HG02885 (cell line): Measurements from ENCODE around the gene GPATCH2.
"Not testable (repeated sequence)": the region's sequence is repeated elsewhere in the genome, so short reads cannot be mapped to it uniquely, and the experiment has no call there.

Source experiments
- ATAC-seq: cut with Tn5 transposase; IDR thresholded peaks from one replicate; pipeline ENCODE4 v1.9.1; 2021; ENCODE audit warnings: mild to moderate bottlenecking; ENCODE audit not compliant: unreplicated experiment, poor library complexity

GPATCH2 gene

GRCh38 chr1:217528271-217528670 is 102.6 kb downstream of the GPATCH2 start:
- no peak for ATAC-seq

GRCh38 chr1:217527151-217527550 is 103.7 kb downstream of the GPATCH2 start:
- ATAC-seq: no peak

GRCh38 chr1:217526636-217527035 is 104.3 kb downstream of the GPATCH2 start:
- no peak for ATAC-seq

- ATAC-seq: no peak
These were observed 105.0 kb downstream of the GPATCH2 start for GRCh38 chr1:217525773-217526490.

GRCh38 chr1:217524787-217525520 is 105.9 kb downstream of the GPATCH2 start:
- ATAC-seq: no peak

- ATAC-seq: not testable (repeated sequence)
These were observed 107.0 kb downstream of the GPATCH2 start for GRCh38 chr1:217523921-217524320.

GRCh38 chr1:217522277-217522676 is 108.6 kb downstream of the GPATCH2 start:
- ATAC-seq: no peak

- no peak for ATAC-seq
These were observed 109.6 kb downstream of the GPATCH2 start for GRCh38 chr1:217521317-217521716.

- ATAC-seq: no peak
These were observed 124.0 kb downstream of the GPATCH2 start for GRCh38 chr1:217506878-217507277.

- ATAC-seq: no peak
These were observed 132.7 kb downstream of the GPATCH2 start for GRCh38 chr1:217498209-217498608.

- ATAC-seq: peak; percentile 95
These were observed 135.6 kb downstream of the GPATCH2 start for GRCh38 chr1:217495249-217495648.

- peak; percentile 76 for ATAC-seq
These were observed 136.1 kb downstream of the GPATCH2 start for GRCh38 chr1:217494767-217495166.

- no peak for ATAC-seq
These were observed 137.6 kb downstream of the GPATCH2 start for GRCh38 chr1:217493290-217493689.

- ATAC-seq: no peak
These were observed 146.0 kb downstream of the GPATCH2 start for GRCh38 chr1:217484871-217485270.

GRCh38 chr1:217482356-217483102 is 148.4 kb downstream of the GPATCH2 start:
- peak; percentile 99 for ATAC-seq

GRCh38 chr1:217478450-217478849 is 152.4 kb downstream of the GPATCH2 start:
- ATAC-seq: no peak

GRCh38 chr1:217472915-217473314 is 158.0 kb downstream of the GPATCH2 start:
- no peak for ATAC-seq

GRCh38 chr1:217471403-217471802 is 159.5 kb downstream of the GPATCH2 start:
- no peak for ATAC-seq

- no peak for ATAC-seq
These were observed 160.9 kb downstream of the GPATCH2 start for GRCh38 chr1:217469983-217470382.

GRCh38 chr1:217465102-217465501 is 165.8 kb downstream of the GPATCH2 start:
- no peak for ATAC-seq

- ATAC-seq: no peak
These were observed 168.2 kb downstream of the GPATCH2 start for GRCh38 chr1:217462666-217463065.
